ENCODE data around the gene FBXW7.

FBXW7 gene

GRCh38 chr4:152462047-152462446, 73.8 kb downstream of the FBXW7 start:
- H3K4me2 ChIP-seq (ENCODE audit: low read depth, low read length, poor library complexity, severe bottlenecking): peak overlapping the region; percentile 15

GRCh38 chr4:152460488-152460887, 75.4 kb downstream of the FBXW7 start:
- Histone ChIP-seq H4K20me1 (ENCODE audit: insufficient read depth, low read length, poor library complexity, severe bottlenecking) (peaks cover 16% of the 10 kb centered on the region), H3F3A (ENCODE audit: low read depth) (peaks cover 9% of the 10 kb centered on the region; the same call in 1 of the 2 replicates), H3K36me3 (ENCODE audit: insufficient read depth, low read length) (no peaks in the 10 kb centered on the region), H3K4me2 (ENCODE audit: low read depth, low read length, poor library complexity, severe bottlenecking) (no peak overlapping the region), H3K9me2 (replicated peaks; ENCODE audit: low read depth, low read length) (no peaks in the 10 kb centered on the region), H3K9ac (ENCODE audit: low read depth, low read length, poor library complexity, severe bottlenecking) (no peak overlapping the region), H3K4me3 (ENCODE audit: low read length, poor library complexity, severe bottlenecking) (no peak overlapping the region), H2AFZ (ENCODE audit: low read length) (no peak overlapping the region), H3K27me3 (ENCODE audit: insufficient read depth, low read length, poor library complexity, severe bottlenecking) (no peaks in the 10 kb centered on the region), H3K4me1 (ENCODE audit: insufficient read depth, low read length, poor library complexity, severe bottlenecking) (peaks cover 52% of the 10 kb centered on the region), H3K9me3 (ENCODE audit: insufficient read depth, low read depth, low read length) (no peaks in the 10 kb centered on the region), H3K79me2 (ENCODE audit: insufficient read depth, low read length) (peaks cover 58% of the 10 kb centered on the region)
- TF ChIP-seq CTCF (conservative IDR thresholded peaks at IDR 0.05; ENCODE audit: low read length) (peak; percentile 56), EZH2phosphoT487 (IDR thresholded peaks at IDR 0.05; ENCODE audit: borderline replicate concordance) (no peak)

More at GRCh38 chr4:152462047-152462446, 73.8 kb downstream of the FBXW7 start:
- Histone ChIP-seq H3K4me1 (ENCODE audit: insufficient read depth, low read length, poor library complexity, severe bottlenecking) (peaks cover 48% of the 10 kb centered on the region), H3K4me3 (ENCODE audit: low read length, poor library complexity, severe bottlenecking) (no peak overlapping the region), H3K36me3 (ENCODE audit: insufficient read depth, low read length) (no peaks in the 10 kb centered on the region), H3K9me2 (replicated peaks; ENCODE audit: low read depth, low read length) (no peaks in the 10 kb centered on the region), H3K79me2 (ENCODE audit: insufficient read depth, low read length) (peaks cover 56% of the 10 kb centered on the region), H3K27me3 (ENCODE audit: insufficient read depth, low read length, poor library complexity, severe bottlenecking) (no peaks in the 10 kb centered on the region), H3F3A (ENCODE audit: low read depth) (peaks cover 9% of the 10 kb centered on the region; the same call in 1 of the 2 replicates), H3K9ac (ENCODE audit: low read depth, low read length, poor library complexity, severe bottlenecking) (no peak overlapping the region), H4K20me1 (ENCODE audit: insufficient read depth, low read length, poor library complexity, severe bottlenecking) (peaks cover 16% of the 10 kb centered on the region), H2AFZ (ENCODE audit: low read length) (no peak overlapping the region), H3K9me3 (ENCODE audit: insufficient read depth, low read depth, low read length) (no peaks in the 10 kb centered on the region)
- TF ChIP-seq EZH2phosphoT487 (IDR thresholded peaks at IDR 0.05; ENCODE audit: borderline replicate concordance): no peak
- no peak for TF ChIP-seq CTCF (conservative IDR thresholded peaks at IDR 0.05; ENCODE audit: low read length)

- H3K27me3 ChIP-seq (ENCODE audit: insufficient read depth, low read length, poor library complexity, severe bottlenecking): no peaks in the 10 kb centered on the region
- TF ChIP-seq EZH2phosphoT487 (IDR thresholded peaks at IDR 0.05; ENCODE audit: borderline replicate concordance) (no peak), CTCF (conservative IDR thresholded peaks at IDR 0.05; ENCODE audit: low read length) (no peak)
- H3K79me2 ChIP-seq (ENCODE audit: insufficient read depth, low read length): peaks cover 60% of the 10 kb centered on the region
- H4K20me1 ChIP-seq (ENCODE audit: insufficient read depth, low read length, poor library complexity, severe bottlenecking): peaks cover 16% of the 10 kb centered on the region
- no peak overlapping the region for H2AFZ ChIP-seq (ENCODE audit: low read length)
- no peak overlapping the region for H3K4me2 ChIP-seq (ENCODE audit: low read depth, low read length, poor library complexity, severe bottlenecking)
- peaks cover 50% of the 10 kb centered on the region for H3K4me1 ChIP-seq (ENCODE audit: insufficient read depth, low read length, poor library complexity, severe bottlenecking)
- no peaks in the 10 kb centered on the region for H3K9me2 ChIP-seq (replicated peaks; ENCODE audit: low read depth, low read length)
- H3K36me3 ChIP-seq (ENCODE audit: insufficient read depth, low read length): no peaks in the 10 kb centered on the region
- H3K4me3 ChIP-seq (ENCODE audit: low read length, poor library complexity, severe bottlenecking): no peak overlapping the region
- H3K9ac ChIP-seq (ENCODE audit: low read depth, low read length, poor library complexity, severe bottlenecking): no peak overlapping the region
- peaks cover 8% of the 10 kb centered on the region; the same call in 1 of the 2 replicates for H3F3A ChIP-seq (ENCODE audit: low read depth)
- no peaks in the 10 kb centered on the region for H3K9me3 ChIP-seq (ENCODE audit: insufficient read depth, low read depth, low read length)
Measured at GRCh38 chr4:152459326-152459725, 76.6 kb downstream of the FBXW7 start.

Measured in Loucy (cell line).